GM18907 (cell line): ENCODE data around the gene ATP10B.
"Not testable (repeated sequence)": the region's sequence is repeated elsewhere in the genome, so short reads cannot be mapped to it uniquely, and the experiment has no call there.

Experiments used
- ATAC-seq: cut with Tn5 transposase; IDR thresholded peaks from one replicate; pipeline ENCODE4 v1.9.1; 2021; ENCODE audit warnings: mild to moderate bottlenecking, moderate library complexity; ENCODE audit not compliant: unreplicated experiment

ATP10B gene

DNA sequence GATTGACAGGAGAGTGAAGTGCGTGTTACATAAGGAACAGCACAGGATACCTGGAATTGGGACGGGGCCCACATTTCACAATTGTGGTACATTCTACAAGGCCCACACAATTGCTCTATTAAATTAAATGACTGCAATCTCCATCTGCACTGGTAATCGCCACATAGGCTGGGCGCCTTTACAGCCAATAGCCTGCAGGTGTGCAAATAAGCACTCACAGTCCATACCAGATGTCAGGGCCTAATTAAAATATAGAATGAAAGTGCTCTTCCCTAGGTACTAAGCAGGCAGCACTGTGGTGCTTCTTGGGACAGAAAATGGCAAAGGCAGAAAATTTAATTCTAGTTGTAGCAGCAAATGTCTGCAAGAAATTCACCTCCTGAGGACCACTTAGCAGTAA, 82.7 kb downstream of the ATP10B start:
- ATAC-seq: no peak

DNA sequence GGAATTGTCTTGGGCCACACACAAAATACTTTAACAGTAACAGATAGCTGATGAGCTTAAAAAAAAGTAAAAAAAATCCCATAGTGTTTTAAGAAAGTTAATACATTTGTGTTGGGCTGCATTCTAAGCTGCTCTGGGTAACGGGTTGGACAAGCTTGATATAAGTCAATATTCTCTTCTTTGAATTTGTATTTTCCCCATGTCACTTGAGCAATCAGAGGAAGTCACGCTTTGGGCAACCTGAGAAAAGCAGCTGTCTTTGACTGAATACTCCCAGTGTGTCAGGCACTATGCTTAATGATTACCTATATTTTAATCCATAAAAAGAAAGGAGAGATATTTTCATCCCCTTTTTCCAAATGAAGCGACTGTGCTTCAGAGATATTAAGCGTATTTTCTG, 84.9 kb downstream of the ATP10B start:
- no peak for ATAC-seq

GRCh38 chr5:160760008-160760407, 92.0 kb downstream of the ATP10B start:
- ATAC-seq: no peak

GRCh38 chr5:160757194-160757593, 94.8 kb downstream of the ATP10B start:
- no peak for ATAC-seq

DNA sequence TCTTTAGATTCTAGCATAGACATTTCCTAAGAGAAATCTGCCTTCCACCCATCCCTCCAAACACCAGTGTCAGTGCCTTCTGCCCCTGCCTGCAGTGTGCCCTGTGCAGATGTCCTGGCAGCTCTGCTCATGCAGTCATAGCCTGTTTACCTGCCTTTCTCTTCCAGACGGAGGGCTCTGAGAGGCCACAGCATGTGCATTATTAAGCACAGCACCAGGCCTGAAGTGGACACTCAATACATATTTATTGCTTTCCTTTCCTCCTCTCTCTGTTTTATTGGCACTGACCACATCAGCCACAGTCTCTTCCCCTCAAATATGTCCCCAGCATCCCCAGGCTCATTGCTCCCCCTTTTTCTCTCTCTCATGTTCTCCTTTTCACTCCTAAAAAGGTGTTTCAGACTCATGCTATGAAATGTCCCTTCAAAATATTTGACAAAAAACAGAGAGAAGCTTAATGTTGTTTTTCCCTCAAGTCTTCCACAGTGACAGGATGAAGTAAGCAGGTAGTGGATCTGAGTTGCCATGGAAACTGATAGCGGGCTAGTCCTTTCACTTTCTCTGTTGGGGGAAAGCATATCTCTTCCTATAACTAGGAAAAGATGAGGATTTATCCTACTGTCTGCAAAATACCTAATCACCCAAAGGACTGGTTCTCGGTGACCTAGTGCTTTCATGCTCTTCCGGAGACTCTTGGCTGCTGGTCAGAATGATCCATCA, 100.9 kb downstream of the ATP10B start:
- ATAC-seq: no peak

DNA sequence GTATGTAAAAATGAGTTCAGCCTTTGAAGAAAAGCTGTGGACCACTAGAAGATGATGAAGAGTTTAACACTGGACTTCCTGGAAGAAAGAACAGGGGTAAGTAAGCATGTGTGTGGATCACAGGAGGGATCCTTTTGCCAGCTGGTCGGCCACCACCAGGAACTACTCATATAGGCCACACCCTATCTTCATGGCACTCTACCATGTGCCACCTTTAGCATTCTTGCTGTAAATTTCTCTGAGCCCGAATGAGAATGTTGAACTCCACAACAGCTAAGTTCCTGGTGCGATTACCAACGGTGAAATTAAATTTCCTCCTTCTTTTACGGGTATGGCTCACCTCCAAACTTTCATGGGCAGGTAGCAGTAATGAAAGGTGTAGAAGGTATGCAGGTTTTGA, 102.3 kb downstream of the ATP10B start:
- ATAC-seq: no peak

- no peak for ATAC-seq
Observed at GRCh38 chr5:160749026-160749425, 103.0 kb downstream of the ATP10B start.

GRCh38 chr5:160747987-160748386, 104.0 kb downstream of the ATP10B start:
- ATAC-seq: no peak

GRCh38 chr5:160747559-160747958, 104.5 kb downstream of the ATP10B start:
- no peak for ATAC-seq

DNA sequence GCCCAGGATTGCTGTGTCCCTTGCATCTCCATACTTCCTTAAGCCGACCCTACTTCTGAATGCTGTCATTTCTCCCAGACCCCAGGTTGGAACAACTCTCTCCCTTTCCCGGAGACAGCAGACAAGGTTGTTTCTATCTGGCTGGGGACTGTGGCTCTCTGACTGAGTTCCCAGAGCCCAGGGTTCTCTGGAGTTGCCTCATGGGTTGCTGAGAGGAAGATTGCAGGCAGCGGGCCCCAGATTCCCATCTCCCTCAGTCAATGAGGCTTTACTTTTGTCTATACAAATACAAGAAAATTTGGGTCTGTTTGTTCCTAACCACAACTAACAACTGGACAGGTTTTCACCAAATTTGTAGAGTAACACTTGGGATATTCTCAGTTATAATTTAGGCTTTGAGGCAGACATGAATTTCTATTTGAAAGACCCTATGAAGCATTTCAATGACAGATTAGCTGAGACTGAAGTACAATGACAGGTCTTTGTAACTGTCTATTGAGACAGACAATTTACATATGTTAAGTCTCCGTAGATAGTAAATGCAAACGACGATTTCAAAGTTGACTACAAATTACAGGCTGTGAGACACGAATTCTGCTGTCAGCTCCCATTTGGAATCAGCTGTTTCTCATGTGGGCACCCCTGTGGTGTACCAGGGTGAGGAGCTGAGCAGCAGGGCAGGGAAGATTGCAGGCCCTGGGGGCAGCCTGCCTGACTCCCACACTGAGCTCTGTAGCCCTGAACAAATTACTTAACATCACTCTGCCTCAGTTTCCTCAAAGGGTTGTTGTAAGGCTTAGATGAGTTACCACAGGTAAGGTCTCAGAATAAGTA, 107.5 kb downstream of the ATP10B start:
- no peak for ATAC-seq

GRCh38 chr5:160743027-160743426, 109.0 kb downstream of the ATP10B start:
- peak; percentile 90 for ATAC-seq

- no peak for ATAC-seq
Observed at GRCh38 chr5:160742446-160742845, 109.6 kb downstream of the ATP10B start.

DNA sequence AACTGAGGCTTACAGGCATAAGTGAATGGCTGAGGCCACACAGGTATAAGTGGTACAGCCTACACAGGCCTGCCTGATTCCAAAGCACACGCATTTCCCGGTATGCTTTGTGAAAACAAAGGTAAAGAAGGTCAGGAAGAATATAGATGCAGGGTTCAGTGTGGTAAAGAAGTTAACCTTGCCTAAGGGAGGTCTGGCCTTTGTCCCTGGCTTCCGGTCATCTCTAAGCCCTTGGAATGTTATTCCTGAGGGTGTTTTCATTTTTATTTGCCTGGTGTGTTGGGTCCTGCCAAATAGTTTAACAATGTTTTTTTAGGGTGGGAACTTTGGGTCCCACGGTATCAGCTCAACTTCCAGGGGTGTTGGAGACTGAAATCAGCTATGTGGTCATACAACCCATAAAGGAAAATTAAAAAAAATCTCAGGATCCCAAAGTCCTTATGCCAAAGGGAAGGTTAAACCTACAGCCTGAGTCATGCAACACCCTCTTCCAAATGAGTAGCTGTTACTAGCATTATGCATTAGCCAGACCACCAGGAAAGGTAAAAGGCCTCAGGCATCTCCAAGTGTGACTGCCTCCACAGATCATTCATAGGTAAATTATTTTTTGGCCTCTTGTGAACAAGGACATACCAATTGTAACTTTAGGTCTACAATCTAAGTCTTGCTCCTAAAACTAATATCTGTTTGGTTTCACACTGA, 124.6 kb downstream of the ATP10B start:
- no peak for ATAC-seq

GRCh38 chr5:160726721-160727120, 125.3 kb downstream of the ATP10B start:
- ATAC-seq: no peak

DNA sequence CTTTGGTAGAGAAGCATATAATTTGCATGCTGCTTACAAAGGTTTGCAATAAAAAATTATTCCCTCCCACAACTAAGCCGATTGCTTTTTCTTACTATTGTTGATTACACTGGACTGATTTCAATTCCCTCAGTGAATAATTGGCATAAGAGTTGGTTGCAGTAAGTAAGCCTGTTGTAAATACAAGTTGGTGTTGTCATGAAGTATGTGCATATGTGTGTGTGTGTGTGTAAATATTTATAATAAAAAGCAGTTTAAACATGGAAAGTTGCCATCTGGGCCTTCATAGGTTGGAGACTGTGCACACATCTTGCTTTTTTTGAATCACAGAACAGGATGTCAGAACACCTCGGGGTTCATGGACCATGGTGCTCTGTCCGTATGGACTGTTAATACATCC, 131.2 kb downstream of the ATP10B start:
- ATAC-seq: no peak

- ATAC-seq: not testable (repeated sequence)
Observed at GRCh38 chr5:160715508-160715907, 136.5 kb downstream of the ATP10B start.

DNA sequence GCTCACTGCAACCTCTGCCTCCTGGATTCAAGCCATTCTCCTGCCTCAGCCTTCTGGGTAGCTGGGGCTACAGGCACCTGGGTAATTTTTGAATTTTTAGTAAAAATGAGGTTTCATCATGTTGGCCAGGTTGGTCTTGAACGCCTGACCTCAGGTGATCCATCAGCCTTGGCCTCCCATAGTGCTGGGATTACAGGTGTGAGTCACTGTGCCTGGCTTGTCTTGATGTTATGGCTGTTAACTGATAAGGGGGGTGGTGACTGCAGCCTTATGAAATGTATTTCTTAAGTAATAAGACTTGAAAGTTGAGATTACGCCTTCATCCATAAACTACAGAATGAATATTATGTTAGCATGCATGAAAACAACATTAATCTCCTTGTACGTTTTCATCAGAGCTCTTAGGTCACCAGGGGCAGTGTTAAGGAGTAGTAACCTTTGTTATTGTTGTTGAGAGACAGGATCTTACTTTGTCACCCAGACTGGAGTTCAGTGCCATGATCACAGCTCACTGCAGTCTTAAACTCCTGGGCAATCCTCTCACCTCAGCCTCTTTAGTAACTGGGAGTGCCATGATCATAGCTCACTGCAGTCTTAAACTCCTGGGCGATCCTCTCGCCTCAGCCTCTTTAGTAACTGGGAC, 148.3 kb downstream of the ATP10B start:
- no peak for ATAC-seq

GRCh38 chr5:160702934-160703333, 149.1 kb downstream of the ATP10B start:
- peak; percentile 96 for ATAC-seq

DNA sequence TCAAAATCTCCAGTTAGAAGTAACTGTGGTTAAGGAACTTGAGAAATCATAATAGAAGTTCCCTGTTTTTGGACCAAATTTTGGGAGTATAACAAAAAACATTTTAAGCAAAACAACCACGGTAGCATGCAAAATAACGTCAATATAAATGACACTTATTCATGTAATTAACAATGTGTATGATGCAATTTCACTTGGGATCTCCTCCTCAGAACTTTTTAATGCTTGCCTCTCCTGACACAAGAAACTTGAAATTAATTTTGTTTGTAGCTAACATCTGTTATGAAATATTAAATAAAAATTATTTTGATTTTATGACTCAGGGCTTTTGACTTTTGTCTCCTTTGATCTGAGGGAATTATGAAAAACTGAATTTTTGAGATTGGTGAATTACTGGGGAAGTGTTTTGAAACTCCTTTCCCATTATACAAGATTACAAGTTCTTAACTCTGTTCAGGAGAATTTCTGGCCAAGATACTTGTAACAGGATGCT, 149.7 kb downstream of the ATP10B start:
- ATAC-seq: no peak

- no peak for ATAC-seq
Observed at GRCh38 chr5:160701403-160701802, 150.6 kb downstream of the ATP10B start.

DNA sequence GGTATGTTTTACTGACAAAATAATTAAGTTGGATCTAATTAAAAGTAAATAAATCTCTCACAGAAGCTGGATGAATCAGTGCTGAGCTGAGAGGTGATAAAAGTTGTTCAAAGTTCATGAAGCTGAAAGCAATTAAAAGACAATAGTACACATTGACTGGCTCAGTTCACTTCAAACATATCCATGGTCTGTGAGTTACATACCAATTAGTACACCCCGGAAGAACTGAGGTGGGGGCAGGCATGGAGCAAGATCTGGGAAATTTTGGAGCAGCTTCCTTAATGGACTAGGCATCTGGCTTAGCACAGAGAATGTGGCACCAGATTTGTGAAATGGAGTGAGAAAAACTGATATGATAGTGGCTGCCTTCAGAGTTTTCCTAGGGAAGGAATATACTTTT, 152.7 kb downstream of the ATP10B start:
- no peak for ATAC-seq
